Stimulated activated CD4-positive, alpha-beta T cell treated with anti-CD3 and anti-CD28 coated beads, Interleukin-1b, Interleukin-23, amount 100 ng/mL, for 24 hours (primary cell): Measurements from ENCODE around the gene UNCX.

Source experiments
- DNase-seq, 4 experiments: peaks; one replicate each; pipeline ENCODE4 v3.0.0-alpha.2; 2020; ENCODE audit warnings: low read depth in 4 of 4, low spot score in 1 of 4

UNCX gene

GRCh38 chr7:1231214-1232102, 1.2 kb upstream of the UNCX start:
- no peak for DNase-seq

GRCh38 chr7:1232103-1232466, 587 bp upstream of the UNCX start:
- no peak for DNase-seq

- DNase-seq: no peak
Measured at GRCh38 chr7:1233333-1234048, 819 bp downstream of the UNCX start.

DNA sequence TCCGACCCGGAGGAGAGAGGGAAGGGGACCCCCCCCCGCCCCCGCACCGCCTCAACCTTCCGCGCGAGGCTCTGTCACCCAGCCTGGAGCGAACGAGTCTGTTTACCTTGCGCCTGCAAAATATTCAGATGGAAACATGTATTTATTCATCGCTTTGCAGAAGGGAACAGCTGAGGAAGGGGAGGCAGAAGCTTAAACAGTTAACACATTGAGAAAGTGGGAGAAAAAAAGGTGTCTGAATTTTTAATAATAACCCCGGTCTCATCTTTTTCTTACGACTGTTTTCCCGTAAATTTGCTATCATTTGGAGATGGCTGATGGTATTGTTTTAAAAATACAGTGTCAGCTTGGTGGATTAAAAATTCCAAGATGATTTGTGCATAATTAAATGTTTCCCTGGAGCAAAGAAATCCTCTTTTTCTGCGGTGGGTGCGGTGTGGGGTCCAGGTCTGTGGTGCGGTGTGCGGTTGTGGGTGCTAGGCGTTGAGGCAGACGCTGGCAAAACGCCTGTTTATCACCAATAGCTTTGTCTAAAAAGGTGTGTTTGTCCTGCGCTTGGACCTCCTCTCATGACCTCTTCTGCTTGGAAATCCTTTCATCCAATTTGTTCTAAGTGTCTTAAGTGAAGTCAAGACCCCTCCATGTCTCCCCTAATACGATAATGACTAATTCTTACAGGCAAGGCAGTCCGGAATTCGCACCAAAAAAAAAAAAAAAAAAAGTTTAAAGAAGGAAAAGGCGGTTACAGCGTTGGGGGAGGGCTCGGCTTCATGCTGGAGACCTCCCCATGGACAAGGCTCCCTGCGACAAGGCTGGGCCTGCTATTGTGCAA, 1.6 kb downstream of the UNCX start:
- DNase-seq: no peak

- no peak for DNase-seq
Measured at GRCh38 chr7:1234881-1235500, 2.3 kb downstream of the UNCX start.

GRCh38 chr7:1235501-1236131, 2.9 kb downstream of the UNCX start:
- DNase-seq: no peak

DNA sequence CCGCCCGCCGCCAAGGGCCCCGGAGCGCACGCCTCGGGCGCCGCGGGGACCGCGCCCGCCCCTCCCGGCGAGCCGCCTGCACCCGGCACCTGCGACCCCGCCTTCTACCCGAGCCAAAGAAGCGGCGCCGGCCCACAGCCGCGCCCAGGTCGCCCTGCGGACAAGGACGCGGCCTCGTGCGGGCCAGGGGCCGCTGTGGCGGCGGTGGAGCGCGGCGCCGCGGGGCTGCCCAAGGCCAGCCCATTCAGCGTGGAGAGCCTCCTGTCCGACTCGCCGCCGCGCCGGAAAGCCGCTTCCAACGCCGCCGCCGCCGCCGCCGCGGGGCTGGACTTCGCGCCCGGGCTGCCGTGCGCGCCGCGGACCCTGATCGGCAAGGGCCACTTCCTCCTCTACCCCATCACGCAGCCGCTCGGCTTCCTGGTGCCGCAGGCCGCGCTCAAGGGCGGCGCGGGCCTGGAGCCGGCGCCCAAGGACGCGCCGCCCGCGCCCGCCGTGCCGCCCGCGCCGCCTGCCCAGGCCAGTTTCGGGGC, 3.5 kb downstream of the UNCX start:
- no peak for DNase-seq

DNA sequence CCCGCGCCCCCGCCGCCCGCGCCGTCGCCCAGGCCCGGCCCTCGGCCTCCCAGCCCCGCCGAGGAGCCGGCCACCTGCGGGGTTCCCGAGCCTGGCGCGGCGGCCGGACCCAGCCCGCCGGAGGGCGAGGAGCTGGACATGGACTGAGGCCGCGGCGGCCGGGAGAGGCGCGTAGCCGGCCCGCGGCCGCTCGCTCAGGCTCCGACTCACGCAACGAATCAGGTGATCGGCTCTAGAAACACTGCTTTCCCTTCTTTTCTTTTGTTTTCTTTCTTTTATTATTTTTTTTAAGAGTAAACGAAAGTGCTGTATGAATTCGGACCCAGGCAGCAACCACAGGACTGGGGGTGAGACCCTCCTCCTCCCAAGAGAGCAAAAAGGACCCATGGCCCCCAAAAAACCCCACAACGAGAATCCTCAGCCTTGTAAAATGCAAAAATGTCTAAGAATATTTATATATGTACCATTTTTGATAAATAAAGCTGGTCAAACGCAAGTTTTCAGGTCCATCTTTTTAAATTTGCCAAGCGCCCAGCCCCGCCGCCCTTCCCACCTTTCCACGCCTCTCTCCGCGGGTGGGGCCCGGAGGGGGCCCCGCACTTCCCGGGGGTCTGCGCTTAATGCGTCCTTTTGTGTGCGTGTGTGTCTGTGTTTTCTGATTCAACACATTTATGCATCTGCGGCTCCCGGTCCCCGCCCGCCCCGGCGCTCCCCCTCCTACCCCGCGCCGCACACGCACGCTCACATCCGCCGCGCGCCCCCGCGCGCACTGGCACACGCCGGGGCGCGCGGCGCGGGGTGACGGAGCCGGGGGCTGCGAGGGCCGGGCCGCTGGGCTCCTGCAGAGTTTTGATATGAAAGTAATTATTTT, 4.4 kb downstream of the UNCX start:
- DNase-seq: no peak

GRCh38 chr7:1237704-1238255, 5.1 kb downstream of the UNCX start:
- DNase-seq: no peak

DNA sequence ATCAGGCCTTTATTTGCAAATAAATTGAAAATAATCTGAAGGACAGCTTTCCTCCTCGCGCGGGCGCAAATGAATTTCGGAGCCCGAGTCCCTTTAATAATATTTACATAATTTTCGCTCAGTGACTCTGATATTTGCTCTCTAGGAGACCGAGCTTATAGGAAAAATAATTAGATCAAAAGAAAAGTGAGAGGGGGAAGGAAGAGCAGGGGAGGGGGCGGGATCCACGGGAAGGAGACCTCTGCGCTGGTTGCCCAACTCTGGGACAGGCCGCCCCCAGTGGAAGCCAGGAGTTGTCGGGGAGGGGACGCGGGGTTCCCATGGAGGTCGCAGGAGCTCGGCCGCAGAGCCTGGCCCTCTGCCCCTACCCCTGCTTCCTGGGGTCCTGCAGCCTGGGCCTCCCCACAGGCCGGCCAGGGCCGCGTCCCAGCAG, 5.8 kb downstream of the UNCX start:
- DNase-seq: no peak

DNA sequence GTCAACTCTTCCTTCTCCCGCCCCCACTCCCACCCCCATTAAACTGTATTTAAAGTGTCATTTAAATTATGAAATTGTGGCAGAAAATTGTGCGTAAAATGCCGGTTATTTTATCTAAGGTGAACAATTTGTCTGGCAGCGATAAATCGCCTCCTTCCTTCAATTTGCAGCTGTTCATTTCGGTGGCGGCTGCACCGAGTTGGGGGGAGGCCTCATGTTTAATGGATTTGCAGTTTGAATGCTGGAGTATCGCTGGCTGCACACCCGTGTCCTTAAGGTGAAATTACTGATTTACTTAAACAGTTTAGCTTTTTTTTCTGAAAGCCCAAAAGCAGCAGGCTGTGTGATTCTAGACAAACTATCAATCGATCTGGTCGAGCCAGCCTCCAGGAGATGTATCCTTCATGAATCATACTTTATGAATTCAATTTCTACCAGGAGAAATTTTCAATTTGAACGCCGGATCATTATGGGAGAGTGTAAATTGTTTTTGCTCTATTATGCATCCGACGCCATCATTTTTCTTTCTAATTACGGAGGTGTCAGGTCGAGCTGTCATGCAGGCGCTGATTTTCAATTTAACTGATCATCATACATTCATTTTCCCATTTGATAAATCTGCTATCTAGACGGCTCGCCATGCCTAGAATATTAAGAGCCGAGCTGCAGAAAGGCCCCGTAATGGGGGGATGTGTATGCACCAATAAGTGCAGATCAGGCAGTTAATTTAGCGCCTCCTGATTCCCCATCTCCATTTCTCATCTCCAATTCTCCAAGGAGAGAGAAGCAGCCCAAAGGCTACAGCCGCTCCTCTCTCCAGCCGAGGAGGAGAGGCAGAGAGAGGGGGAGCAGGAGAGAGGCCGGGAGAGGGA, 6.5 kb downstream of the UNCX start:
- DNase-seq: no peak

GRCh38 chr7:1239803-1240516, 7.3 kb downstream of the UNCX start:
- no peak for DNase-seq

- no peak for DNase-seq
Measured at GRCh38 chr7:1240517-1241257, 8.0 kb downstream of the UNCX start.

GRCh38 chr7:1241258-1241602, 8.6 kb downstream of the UNCX start:
- DNase-seq: no peak

GRCh38 chr7:1241603-1242255, 9.1 kb downstream of the UNCX start:
- no peak for DNase-seq

GRCh38 chr7:1242256-1242605, 9.6 kb downstream of the UNCX start:
- no peak for DNase-seq
